Right lobe of liver (tissue), 6 donors: Measurements from ENCODE around the gene ZNF697. TPM values are rescaled to one million over a fixed set of nuclear protein-coding genes. Genes with fewer than 3 reads are reported as not detected.

ENCODE experiments used
- ATAC-seq, 4 donors: fragments of 200-7000 bp; cut with Tn5 transposase; one replicate each; pipeline ENCODE4 v1.9.1; 2020; ENCODE audit warnings: mild to moderate bottlenecking in 4 of 4, moderate library complexity in 4 of 4
- DNase-seq, 3 donors: peaks; one replicate each; pipeline ENCODE4 v3.0.0-alpha.2; 2020
- H3K27ac ChIP-seq, 3 donors: fragments of 200-600 bp; one replicate each; pipeline ENCODE4 v1.8.0; 2022
- H3K27me3 ChIP-seq, 2 donors: fragments of 200-600 bp; one replicate each; pipeline ENCODE4 v1.8.0; 2022
- H3K36me3 ChIP-seq, 4 donors: fragments of 200-600 bp; sonication (generic) in 1 of 4; one replicate each; pipeline versions ENCODE4 v1.5.1 to v1.8.0; 2017 to 2022; ENCODE audit warnings: control low read depth in 1 of 4
- H3K4me1 ChIP-seq, 4 donors: fragments of 200-600 bp; sonication (generic) in 1 of 4; one replicate each; pipeline versions ENCODE4 v1.5.1 to v1.8.0; 2017 to 2022; ENCODE audit warnings: control low read depth in 1 of 4
- H3K4me3 ChIP-seq, 3 donors: fragments of 200-600 bp; one replicate each; pipeline ENCODE4 v1.8.0; 2022
- H3K9me3 ChIP-seq, 4 donors: fragments of 200-600 bp; sonication (generic) in 1 of 4; one replicate each; pipeline versions ENCODE4 v1.5.1 to v1.8.0; 2017 to 2022; ENCODE audit warnings: control low read depth in 1 of 4
- CTCF ChIP-seq, 4 donors: fragments of 200-600 bp in 3 of 4; fragments of 450-650 bp in 1 of 4; IDR thresholded peaks; one replicate each; pipeline versions ENCODE4 v1.5.1 to v1.8.0; 2016 to 2022; ENCODE audit warnings: antibody characterized with exemption in 4 of 4, mild to moderate bottlenecking in 2 of 4
- POLR2A ChIP-seq: fragments of 450-650 bp; IDR thresholded peaks from one replicate; pipeline ENCODE4 v1.6.1; 2017; ENCODE audit warnings: antibody characterized with exemption, mild to moderate bottlenecking
- WGBS: methylation state at CpG from one replicate; pipeline ENCODE4 v1.1.6; 2018; ENCODE audit warnings: low coverage, low lambda C conversion rate; ENCODE audit not compliant: insufficient coverage; ENCODE audit errors: missing lambda C conversion rate; 5-methylcytosine and 5-hydroxymethylcytosine counted together
- intact Hi-C, 2 donors: fragments of 100-400 bp; cut with DNase I; formaldehyde crosslinking; loops; one replicate each; pipeline versions ENCODE4 v1.11.2 to v1.14.1; 2022
- total RNA-seq, 6 experiments: library from RNA; depleted of rRNA in 2 of 6; stranded (reverse); fragments of >200 nt in 2 of 6; fragmentation: NEBNext Ultra II Directional in 3 of 6; extraction: Animal tissue kit (Norgen Biotek cat#: 25700) in 3 of 6; gene quantifications; one replicate each; pipeline versions ENCODE4 v1.1.0 to v1.2.4, GENCODE V29; 2016 to 2023
- donor health status: DM: no; HTN: yes; CAD: no.
- donor health status: DM: no; HTN: no; CAD: no.
- donor health status: DM: no; HTN: no; CAD: no.
- donor health status: DM: no; HTN: yes; CAD: no.
- donor health status: DM: no; HTN: yes; CAD: no.

ZNF697 gene
- total RNA-seq, 6 experiments from 2014 or later, result 2.6 to 6.9 (median 3.4) TPM

- H3K27ac ChIP-seq, result no peak overlapping the region
- H3K36me3 ChIP-seq, result no peaks in the 10 kb centered on the region
- DNase-seq (no peak), ATAC-seq (no peak)
- intact Hi-C loops, result no loop called here
- peaks cover 0 to 18% (median 1%) of the 10 kb centered on the region in 4 donors for H3K4me1 ChIP-seq
- H3K27me3 ChIP-seq, result no peaks in the 10 kb centered on the region
- WGBS, result 96% methylated on average over 4 of the region's 4 CpGs
- H3K9me3 ChIP-seq, result no peaks in the 10 kb centered on the region
- no peak overlapping the region for H3K4me3 ChIP-seq
- TF ChIP-seq POLR2A (no peak), CTCF (IDR thresholded peaks at IDR 0.05) (no peak)
Observed at GRCh38 chr1:119673171-119673940, 25.3 kb upstream of the ZNF697 start.

- no peak overlapping the region for H3K27ac ChIP-seq
- no peak overlapping the region for H3K4me3 ChIP-seq
- peaks cover 0 to 8% (median 0%) of the 10 kb centered on the region in 4 donors for H3K4me1 ChIP-seq
- no peaks in the 10 kb centered on the region for H3K27me3 ChIP-seq
- no peak for DNase-seq
- no peaks in the 10 kb centered on the region for H3K36me3 ChIP-seq
- TF ChIP-seq POLR2A, result no peak
- no peak for TF ChIP-seq CTCF (IDR thresholded peaks at IDR 0.05)
- intact Hi-C loops, result no loop called here
- 82% methylated on average over 2 of the region's 2 CpGs for WGBS
- no peak for ATAC-seq
- no peaks in the 10 kb centered on the region for H3K9me3 ChIP-seq
Observed at GRCh38 chr1:119670898-119671297, 22.8 kb upstream of the ZNF697 start.

GRCh38 chr1:119667173-119667572, 19.1 kb upstream of the ZNF697 start:
- Histone ChIP-seq H3K4me3 (no peak overlapping the region), H3K9me3 (no peaks in the 10 kb centered on the region), H3K4me1 (no peaks in the 10 kb centered on the region), H3K27ac (no peak overlapping the region), H3K27me3 (no peaks in the 10 kb centered on the region), H3K36me3 (no peaks in the 10 kb centered on the region)
- ATAC-seq (no peak), DNase-seq (no peak)
- TF ChIP-seq POLR2A (no peak), CTCF (IDR thresholded peaks at IDR 0.05) (no peak)
- 96% methylated on average over 4 of the region's 6 CpGs for WGBS
- intact Hi-C loops, result no loop called here

GRCh38 chr1:119664067-119664466, 16.0 kb upstream of the ZNF697 start:
- no peak for DNase-seq
- intact Hi-C loops, result loop anchor here (5.0 kb wide), 2 partner anchors 47 to 52 kb away; no protein-coding TSS in a partner anchor
- WGBS, result 83% methylated on average over 3 of the region's 5 CpGs

More at GRCh38 chr1:119664067-119664466, 16.0 kb upstream of the ZNF697 start:
- ATAC-seq, result no peak
- peaks cover 0 to 12% (median 5%) of the 10 kb centered on the region in 4 donors for H3K4me1 ChIP-seq
- no peaks in the 10 kb centered on the region for H3K27me3 ChIP-seq
- H3K9me3 ChIP-seq, result no peaks in the 10 kb centered on the region
- TF ChIP-seq POLR2A, result no peak
- no peak for TF ChIP-seq CTCF (IDR thresholded peaks at IDR 0.05)
- H3K36me3 ChIP-seq, result no peaks in the 10 kb centered on the region
- no peak overlapping the region for H3K27ac ChIP-seq
- H3K4me3 ChIP-seq, result no peak overlapping the region
